ENCODE results near the gene IER5L.

Gene IER5L

GRCh38 chr9:129171993-129172751 lies 5.9 kb downstream of the IER5L start:
- H3K27ac ChIP-seq, result no peak overlapping the region

GRCh38 chr9:129170229-129170628 lies 7.8 kb downstream of the IER5L start:
- Histone ChIP-seq H3K27ac (no peak overlapping the region), H3K79me2 (no peaks in the 10 kb centered on the region), H3K4me3 (ENCODE audit: low read depth, low read length) (no peak overlapping the region), H3K9me3 (ENCODE audit: control insufficient read depth, low read length) (no peaks in the 10 kb centered on the region), H2AFZ (no peak overlapping the region), H3K27me3 (ENCODE audit: control insufficient read depth, insufficient read depth, low read length) (no peaks in the 10 kb centered on the region), H3K9ac (no peak overlapping the region), H3K4me1 (peaks cover 11% of the 10 kb centered on the region), H3K36me3 (ENCODE audit: control insufficient read depth, insufficient read depth, low read length) (no peaks in the 10 kb centered on the region), H3K4me2 (ENCODE audit: low read length) (no peak overlapping the region)
- no peak for TF ChIP-seq CTCF (IDR thresholded peaks at IDR 0.05)

More at GRCh38 chr9:129171993-129172751, 5.9 kb downstream of the IER5L start:
- H3K4me3 ChIP-seq (ENCODE audit: low read depth, low read length), result no peak overlapping the region
- no peaks in the 10 kb centered on the region for H3K79me2 ChIP-seq
- peaks cover 9% of the 10 kb centered on the region for H3K4me1 ChIP-seq
- no peak overlapping the region for H3K4me2 ChIP-seq (ENCODE audit: low read length)
- H3K9ac ChIP-seq, result no peak overlapping the region
- H3K9me3 ChIP-seq (ENCODE audit: control insufficient read depth, low read length), result no peaks in the 10 kb centered on the region
- no peak for TF ChIP-seq CTCF (IDR thresholded peaks at IDR 0.05)
- H2AFZ ChIP-seq, result no peak overlapping the region
- H3K36me3 ChIP-seq (ENCODE audit: control insufficient read depth, insufficient read depth, low read length), result no peaks in the 10 kb centered on the region
- H3K27me3 ChIP-seq (ENCODE audit: control insufficient read depth, insufficient read depth, low read length), result no peaks in the 10 kb centered on the region

GRCh38 chr9:129166623-129167557 lies 11.2 kb downstream of the IER5L start:
- Histone ChIP-seq H3K9ac (no peak overlapping the region), H3K4me1 (peaks cover 6% of the 10 kb centered on the region), H3K4me2 (ENCODE audit: low read length) (peak overlapping the region; percentile 86), H3K27me3 (ENCODE audit: control insufficient read depth, insufficient read depth, low read length) (no peaks in the 10 kb centered on the region), H3K4me3 (ENCODE audit: low read depth, low read length) (peak overlapping the region; percentile 53), H3K27ac (peak overlapping the region; percentile 53), H3K9me3 (ENCODE audit: control insufficient read depth, low read length) (no peaks in the 10 kb centered on the region), H3K36me3 (ENCODE audit: control insufficient read depth, insufficient read depth, low read length) (no peaks in the 10 kb centered on the region), H2AFZ (peak overlapping the region; percentile 70), H3K79me2 (no peaks in the 10 kb centered on the region)
- TF ChIP-seq CTCF (IDR thresholded peaks at IDR 0.05), result no peak

- Histone ChIP-seq H2AFZ (no peak overlapping the region), H3K27ac (no peak overlapping the region), H3K36me3 (ENCODE audit: control insufficient read depth, insufficient read depth, low read length) (no peaks in the 10 kb centered on the region), H3K27me3 (ENCODE audit: control insufficient read depth, insufficient read depth, low read length) (no peaks in the 10 kb centered on the region), H3K4me3 (ENCODE audit: low read depth, low read length) (no peak overlapping the region), H3K79me2 (no peaks in the 10 kb centered on the region), H3K9ac (no peak overlapping the region), H3K9me3 (ENCODE audit: control insufficient read depth, low read length) (no peaks in the 10 kb centered on the region), H3K4me1 (peaks cover 6% of the 10 kb centered on the region), H3K4me2 (ENCODE audit: low read length) (no peak overlapping the region)
- no peak for TF ChIP-seq CTCF (IDR thresholded peaks at IDR 0.05)
These were observed 12.9 kb downstream of the IER5L start for GRCh38 chr9:129165198-129165597.

All from parathyroid adenoma (tissue), 2 donors.